ENCODE results near the gene TTI1. TPM values are rescaled to one million over a fixed set of nuclear protein-coding genes. Genes with fewer than 3 reads are reported as not detected.
A peak's percentile ranks its signal among the peaks of the same experiment; 100 is the strongest.

Gene TTI1
- total RNA-seq, 1 donor from 2014 or later, result 51.9 TPM

- Mint-ChIP-seq H3K9me3 (ENCODE audit: low read depth) (no peaks in the 10 kb centered on the region), H3K27me3 (no peaks in the 10 kb centered on the region), H3K27ac (peak overlapping the region; percentile 65), H3K36me3 (ENCODE audit: insufficient read depth) (peaks cover 8% of the 10 kb centered on the region), H3K4me3 (ENCODE audit: low read depth) (no peak overlapping the region), H3K4me1 (ENCODE audit: low read depth) (peaks cover 25% of the 10 kb centered on the region)
- no peak for DNase-seq (ENCODE audit: low spot score, unreplicated experiment)
- no peak for TF ChIP-seq CTCF (IDR thresholded peaks at IDR 0.05; ENCODE audit: unreplicated experiment)
These were observed 41.3 kb downstream of the TTI1 start for GRCh38 chr20:37991908-37992307.

GRCh38 chr20:37991157-37991866 lies 41.9 kb downstream of the TTI1 start:
- Mint-ChIP-seq H3K9me3 (ENCODE audit: low read depth) (no peaks in the 10 kb centered on the region), H3K4me3 (ENCODE audit: low read depth) (no peak overlapping the region), H3K27me3 (no peaks in the 10 kb centered on the region), H3K36me3 (ENCODE audit: insufficient read depth) (peaks cover 7% of the 10 kb centered on the region), H3K27ac (peak overlapping the region; percentile 88), H3K4me1 (ENCODE audit: low read depth) (peaks cover 27% of the 10 kb centered on the region)
- TF ChIP-seq CTCF (IDR thresholded peaks at IDR 0.05; ENCODE audit: unreplicated experiment), result no peak
- DNase-seq (ENCODE audit: low spot score, unreplicated experiment), result no peak

GRCh38 chr20:37990571-37991151 lies 42.6 kb downstream of the TTI1 start:
- Mint-ChIP-seq H3K4me1 (ENCODE audit: low read depth) (peaks cover 27% of the 10 kb centered on the region), H3K36me3 (ENCODE audit: insufficient read depth) (peaks cover 7% of the 10 kb centered on the region), H3K27me3 (no peaks in the 10 kb centered on the region), H3K27ac (peak overlapping the region; percentile 88), H3K9me3 (ENCODE audit: low read depth) (no peaks in the 10 kb centered on the region), H3K4me3 (ENCODE audit: low read depth) (no peak overlapping the region)
- no peak for DNase-seq (ENCODE audit: low spot score, unreplicated experiment)
- TF ChIP-seq CTCF (IDR thresholded peaks at IDR 0.05; ENCODE audit: unreplicated experiment), result no peak

- Mint-ChIP-seq H3K27me3 (no peaks in the 10 kb centered on the region), H3K9me3 (ENCODE audit: low read depth) (no peaks in the 10 kb centered on the region), H3K27ac (no peak overlapping the region), H3K4me3 (ENCODE audit: low read depth) (no peak overlapping the region), H3K36me3 (ENCODE audit: insufficient read depth) (peaks cover 5% of the 10 kb centered on the region), H3K4me1 (ENCODE audit: low read depth) (peaks cover 27% of the 10 kb centered on the region)
- DNase-seq (ENCODE audit: low spot score, unreplicated experiment), result no peak
- no peak for TF ChIP-seq CTCF (IDR thresholded peaks at IDR 0.05; ENCODE audit: unreplicated experiment)
These were observed 43.5 kb downstream of the TTI1 start for GRCh38 chr20:37989601-37990295.

GRCh38 chr20:37988306-37988954 lies 44.8 kb downstream of the TTI1 start:
- Mint-ChIP-seq H3K4me1 (ENCODE audit: low read depth) (peaks cover 27% of the 10 kb centered on the region), H3K27me3 (no peaks in the 10 kb centered on the region), H3K36me3 (ENCODE audit: insufficient read depth) (peaks cover 2% of the 10 kb centered on the region), H3K27ac (peak overlapping the region; percentile 81), H3K4me3 (ENCODE audit: low read depth) (no peak overlapping the region), H3K9me3 (ENCODE audit: low read depth) (no peaks in the 10 kb centered on the region)
- TF ChIP-seq CTCF (IDR thresholded peaks at IDR 0.05; ENCODE audit: unreplicated experiment), result no peak
- no peak for DNase-seq (ENCODE audit: low spot score, unreplicated experiment)

Data from progenitor cell of endocrine pancreas (in vitro differentiated cells).